GM12892 (cell line): Measurements from ENCODE around the gene CACNA1C.
"Not testable (repeated sequence)": the region's sequence is repeated elsewhere in the genome, so short reads cannot be mapped to it uniquely, and the experiment has no call there.

Experiments used
- DNase-seq: peaks from one replicate; pipeline ENCODE4 v3.0.0; 2011; ENCODE audit not compliant: insufficient read length
- FAIRE-seq: peaks from 2 replicates; lab custom pipeline; 2011; peaks lifted over from hg19 to GRCh38; lab: Jason Lieb, UNC
- POLR2A ChIP-seq: IDR thresholded peaks from 2 replicates; pipeline ENCODE4 v1.6.1; 2011; ENCODE audit warnings: low read depth, low read length, control low read depth
- POLR2AphosphoS5 ChIP-seq: IDR thresholded peaks from 2 replicates; pipeline ENCODE4 v1.6.1; 2011; ENCODE audit warnings: low read depth, low read length, control low read depth
- TAF1 ChIP-seq: IDR thresholded peaks from 2 replicates; pipeline ENCODE4 v1.6.1; 2011; ENCODE audit warnings: low read depth, mild to moderate bottlenecking, control low read depth, low read length, borderline replicate concordance

Gene CACNA1C

GRCh38 chr12:2118481-2119255, 65.9 kb downstream of the CACNA1C start:
- FAIRE-seq (no peak), DNase-seq (no peak)
- no peak for TF ChIP-seq POLR2A
- TF ChIP-seq POLR2AphosphoS5, result no peak
- no peak for TF ChIP-seq TAF1

GRCh38 chr12:2119266-2119665, 66.5 kb downstream of the CACNA1C start:
- FAIRE-seq, result no peak
- DNase-seq, result no peak
- TF ChIP-seq POLR2AphosphoS5 (no peak), TAF1 (no peak), POLR2A (no peak)

- DNase-seq, result no peak
- TF ChIP-seq POLR2A (no peak), POLR2AphosphoS5 (no peak), TAF1 (no peak)
- FAIRE-seq, result no peak
These were observed 68.4 kb downstream of the CACNA1C start for GRCh38 chr12:2120982-2121758.

- TF ChIP-seq TAF1 (no peak), POLR2A (no peak), POLR2AphosphoS5 (no peak)
These were observed 71.8 kb downstream of the CACNA1C start for GRCh38 chr12:2124466-2125023.

GRCh38 chr12:2125651-2126522, 73.1 kb downstream of the CACNA1C start:
- DNase-seq, result no peak
- TF ChIP-seq TAF1, result no peak
- no peak for TF ChIP-seq POLR2AphosphoS5
- FAIRE-seq, result no peak

More at GRCh38 chr12:2124466-2125023, 71.8 kb downstream of the CACNA1C start:
- no peak for FAIRE-seq
- no peak for DNase-seq

GRCh38 chr12:2126676-2127406, 74.1 kb downstream of the CACNA1C start:
- DNase-seq, result no peak
- TF ChIP-seq TAF1 (no peak), POLR2AphosphoS5 (no peak), POLR2A (no peak)
- no peak for FAIRE-seq

GRCh38 chr12:2129076-2129475, 76.3 kb downstream of the CACNA1C start:
- no peak for FAIRE-seq
- no peak for DNase-seq
- TF ChIP-seq TAF1, result no peak
- TF ChIP-seq POLR2A, result no peak
- TF ChIP-seq POLR2AphosphoS5, result no peak

- DNase-seq, FAIRE-seq: not testable (repeated sequence)
These were observed 83.1 kb downstream of the CACNA1C start for GRCh38 chr12:2135661-2136418.

- FAIRE-seq (no peak), DNase-seq (no peak)
- TF ChIP-seq TAF1 (no peak), POLR2A (no peak), POLR2AphosphoS5 (no peak)
These were observed 84.1 kb downstream of the CACNA1C start for GRCh38 chr12:2136901-2137300.

- TF ChIP-seq POLR2A (no peak), TAF1 (no peak), POLR2AphosphoS5 (no peak)
- DNase-seq (no peak), FAIRE-seq (no peak)
These were observed 84.9 kb downstream of the CACNA1C start for GRCh38 chr12:2137711-2138110.
